NK-92 treated with Interleukin-12 subunit alpha and Interleukin-12 subunit beta, amount 100 ng/mL, for 24 hours (cell line): Measurements from ENCODE around the gene CHI3L1.

Experiments
- DNase-seq: peaks from one replicate; lab custom pipeline; 2025; lab: John Stamatoyannopoulos, UW

Gene CHI3L1

GRCh38 chr1:203168991-203169390 lies 17.5 kb downstream of the CHI3L1 start:
- no peak for DNase-seq

GRCh38 chr1:203168256-203168786 lies 18.2 kb downstream of the CHI3L1 start:
- DNase-seq = no peak

GRCh38 chr1:203167913-203168200 lies 18.6 kb downstream of the CHI3L1 start:
- DNase-seq = no peak

GRCh38 chr1:203167026-203167912 lies 19.2 kb downstream of the CHI3L1 start:
- DNase-seq = peak; percentile 35

- peak; percentile 35 for DNase-seq
These were observed 20.1 kb downstream of the CHI3L1 start for GRCh38 chr1:203166192-203166940.

- DNase-seq = no peak
These were observed 20.7 kb downstream of the CHI3L1 start for GRCh38 chr1:203165800-203166161.

GRCh38 chr1:203165101-203165799 lies 21.3 kb downstream of the CHI3L1 start:
- DNase-seq = no peak

- no peak for DNase-seq
These were observed 22.4 kb downstream of the CHI3L1 start for GRCh38 chr1:203163891-203164635.

GRCh38 chr1:203162403-203162802 lies 24.1 kb downstream of the CHI3L1 start:
- DNase-seq = no peak

- no peak for DNase-seq
These were observed 24.8 kb downstream of the CHI3L1 start for GRCh38 chr1:203161703-203162102.

- DNase-seq = no peak
These were observed 25.3 kb downstream of the CHI3L1 start for GRCh38 chr1:203161175-203161574.

GRCh38 chr1:203159844-203160243 lies 26.7 kb downstream of the CHI3L1 start:
- no peak for DNase-seq

GRCh38 chr1:203158960-203159665 lies 27.4 kb downstream of the CHI3L1 start:
- DNase-seq = no peak

- DNase-seq = no peak
These were observed 28.1 kb downstream of the CHI3L1 start for GRCh38 chr1:203158423-203158822.

- no peak for DNase-seq
These were observed 30.2 kb downstream of the CHI3L1 start for GRCh38 chr1:203156280-203156679.

GRCh38 chr1:203153989-203154821 lies 32.3 kb downstream of the CHI3L1 start:
- no peak for DNase-seq

GRCh38 chr1:203153051-203153988 lies 33.2 kb downstream of the CHI3L1 start:
- no peak for DNase-seq

GRCh38 chr1:203152158-203153034 lies 34.1 kb downstream of the CHI3L1 start:
- no peak for DNase-seq
